GM21737 (cell line): ENCODE results near the gene B9D2.

Experiments
- ATAC-seq: cut with Tn5 transposase; IDR thresholded peaks from one replicate; pipeline ENCODE4 v1.9.1; 2021; ENCODE audit warnings: mild to moderate bottlenecking, moderate library complexity; ENCODE audit not compliant: unreplicated experiment

The B9D2 gene

DNA sequence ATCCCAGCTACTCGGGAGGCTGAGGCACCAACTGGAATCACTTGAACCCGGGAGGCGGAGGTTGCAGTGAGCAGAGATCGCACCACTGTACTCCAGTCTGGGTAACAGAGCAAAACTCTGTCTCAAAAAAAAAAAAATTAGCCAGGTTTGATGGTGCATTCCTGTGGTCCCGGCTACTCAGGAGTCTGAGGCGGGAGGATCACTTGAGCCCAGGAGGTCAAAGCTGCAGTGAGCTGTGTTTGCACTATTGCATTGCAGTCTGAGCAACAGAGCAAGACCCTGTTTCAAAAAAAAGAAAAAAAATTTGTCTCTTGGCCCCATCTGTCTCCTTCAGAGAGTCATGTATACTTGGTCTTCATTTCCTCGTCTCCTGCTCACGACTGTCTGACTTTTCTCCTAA lies 52.3 kb downstream of the B9D2 start:
- no peak for ATAC-seq

DNA sequence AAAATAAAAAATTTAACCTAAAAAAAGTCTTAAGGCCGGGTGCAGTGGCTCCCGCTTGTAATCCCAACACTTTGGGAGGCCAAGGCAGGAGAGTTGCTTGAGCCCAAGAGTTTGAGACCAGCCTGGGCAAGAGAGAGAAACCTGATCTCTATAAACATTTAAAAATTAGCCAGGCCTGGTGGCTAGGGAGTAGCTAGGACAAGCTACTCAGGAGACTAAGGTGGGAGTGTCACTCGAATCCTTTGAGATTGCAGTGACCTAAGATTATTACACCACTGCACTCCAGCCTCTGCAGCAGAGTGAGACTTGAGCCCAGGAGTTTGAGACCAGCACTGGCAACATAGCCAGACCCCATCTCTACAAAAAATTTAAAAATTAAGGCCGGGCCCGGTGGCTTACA lies 52.9 kb downstream of the B9D2 start:
- ATAC-seq = no peak

DNA sequence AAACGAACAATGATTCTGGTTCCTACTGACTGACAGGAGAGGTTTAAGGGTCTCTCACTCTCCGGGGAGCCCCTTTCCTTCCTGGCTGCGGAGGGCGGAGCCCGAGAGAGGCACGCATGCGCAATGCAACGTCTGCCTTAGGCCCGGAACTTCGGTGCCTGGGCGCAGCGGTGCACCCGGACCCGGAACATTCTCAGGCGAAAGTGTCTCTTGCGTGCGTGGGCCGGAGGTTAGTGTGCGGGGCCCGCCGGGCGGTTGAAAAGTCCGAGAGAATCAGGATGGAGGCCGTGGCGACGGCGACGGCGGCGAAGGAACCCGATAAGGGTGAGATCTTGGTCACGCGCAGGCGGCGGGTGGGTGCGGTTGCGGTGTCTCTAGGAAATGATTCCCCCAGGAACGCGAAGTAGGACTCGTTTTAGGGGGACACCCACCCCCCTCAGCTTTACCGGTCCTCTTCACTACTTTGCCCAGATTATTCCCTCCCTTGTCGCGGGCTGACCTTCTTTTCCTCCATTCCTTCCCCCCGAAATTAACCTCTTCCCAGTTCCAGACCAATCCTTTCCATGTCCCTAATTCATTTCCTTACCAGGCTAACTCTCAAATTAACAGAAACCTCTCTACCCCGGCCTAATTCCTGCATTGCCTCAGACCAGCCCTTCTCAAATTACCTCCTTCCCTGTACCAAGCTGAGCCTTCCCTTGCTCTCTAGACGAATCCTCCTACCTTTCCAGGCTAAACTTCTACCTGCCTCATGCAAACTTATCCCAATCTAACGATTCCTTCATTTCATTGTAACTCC lies 53.7 kb downstream of the B9D2 start, which contains the start of gene CCDC97:
Gene CCDC97 (plus strand): TSS at position 140 of the 799 bp plus-strand sequence. CDS start 139 bp downstream, at position 279.
- peak; percentile 58 for ATAC-seq

DNA sequence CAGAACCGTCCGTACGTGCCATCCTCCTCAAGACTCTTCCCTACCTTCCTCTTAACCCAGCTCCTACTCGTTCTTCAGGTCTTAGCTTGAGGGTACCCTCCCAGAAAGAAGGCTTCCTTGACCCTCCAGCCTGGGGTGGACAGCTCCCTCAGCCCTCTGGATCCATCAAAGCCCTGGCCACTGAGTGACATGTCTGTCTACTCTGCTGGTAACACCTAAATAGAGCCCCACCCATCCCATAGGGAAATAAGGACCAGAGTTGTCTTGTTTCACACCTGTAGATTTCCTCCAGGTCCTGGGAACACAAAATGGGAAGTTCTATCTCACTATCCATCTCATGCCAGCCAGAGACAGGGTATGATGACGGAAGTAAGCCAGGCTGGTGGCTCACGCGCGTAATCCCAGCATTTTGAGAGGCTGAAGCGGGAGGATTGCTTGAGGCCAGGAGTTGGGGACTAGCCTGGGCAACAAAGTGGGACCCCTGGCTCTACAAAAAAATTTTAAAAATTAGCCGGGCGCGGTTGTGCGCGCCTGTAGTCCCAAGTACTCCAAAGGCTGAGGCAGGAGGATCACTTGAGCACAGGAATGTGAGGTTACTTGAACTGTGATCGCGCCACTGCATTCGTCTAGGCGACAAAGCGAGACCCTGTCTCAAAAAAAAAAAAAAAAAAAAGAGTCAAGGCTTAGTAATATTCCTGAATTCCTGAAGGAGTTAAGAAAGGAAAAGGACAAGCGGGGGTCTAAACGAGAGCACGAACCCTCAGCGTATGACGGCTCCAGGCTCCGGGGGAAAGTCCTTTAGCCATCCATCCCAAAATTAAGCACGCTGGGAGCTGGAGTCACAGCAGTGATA lies 54.5 kb downstream of the B9D2 start:
- no peak for ATAC-seq

DNA sequence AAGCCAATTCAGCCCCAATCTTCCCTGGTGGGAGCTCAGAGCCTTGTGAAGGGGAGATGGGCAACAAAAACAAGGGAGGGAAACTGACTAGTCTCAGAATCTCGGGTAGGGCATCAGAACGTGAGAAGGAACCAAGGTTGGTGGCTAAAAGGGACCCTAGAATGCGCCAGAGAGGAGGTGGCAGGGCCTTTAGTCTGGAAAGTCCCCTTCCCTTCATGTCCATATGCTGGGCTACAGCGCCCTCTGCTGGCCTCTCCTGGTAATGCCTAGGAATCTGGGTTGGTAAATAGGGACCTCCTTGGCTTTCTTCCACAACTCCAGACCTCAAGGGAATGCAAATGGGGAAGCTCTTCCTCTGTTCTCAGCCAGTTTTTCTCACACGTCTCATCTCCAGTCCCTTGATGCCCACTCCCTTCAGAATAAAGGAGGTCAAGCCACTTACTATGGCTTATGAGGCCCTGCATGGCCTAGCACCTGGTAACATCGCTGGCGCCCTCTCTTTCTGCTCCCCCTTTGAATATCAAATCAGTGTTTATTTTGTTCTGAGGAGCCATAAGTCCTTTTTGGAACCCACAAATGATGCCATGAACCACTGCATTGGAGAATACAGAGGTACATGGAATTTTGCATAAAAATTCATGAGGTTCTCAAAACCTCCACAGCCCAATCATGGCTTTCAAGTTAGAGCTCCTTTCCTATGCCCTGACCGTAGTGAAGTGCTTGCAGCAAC lies 55.3 kb downstream of the B9D2 start:
- no peak for ATAC-seq

DNA sequence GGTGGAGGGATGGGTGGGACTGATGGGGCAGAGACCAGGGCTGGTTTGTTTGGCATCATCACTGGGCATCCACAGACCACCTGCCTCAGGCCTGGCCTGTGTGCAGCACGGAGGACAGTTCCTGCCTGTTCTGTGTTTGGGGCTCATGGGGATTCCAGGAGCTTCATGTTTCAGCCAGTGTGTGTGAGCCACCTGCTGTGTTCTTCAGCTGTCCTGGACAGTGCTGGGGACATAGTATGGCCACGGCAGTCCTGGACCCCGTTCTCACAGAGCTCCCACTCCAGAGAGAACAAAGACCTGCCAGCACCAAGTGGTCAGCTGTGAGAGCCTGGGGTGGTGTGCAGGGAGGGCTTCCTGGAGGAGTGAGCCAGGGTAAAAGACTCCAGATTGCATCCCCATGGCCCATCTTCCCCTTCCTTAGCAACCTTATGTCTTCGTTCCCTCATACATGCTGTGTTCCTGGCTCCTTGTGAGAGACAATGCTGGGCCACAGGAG lies 55.9 kb downstream of the B9D2 start:
- ATAC-seq = no peak

DNA sequence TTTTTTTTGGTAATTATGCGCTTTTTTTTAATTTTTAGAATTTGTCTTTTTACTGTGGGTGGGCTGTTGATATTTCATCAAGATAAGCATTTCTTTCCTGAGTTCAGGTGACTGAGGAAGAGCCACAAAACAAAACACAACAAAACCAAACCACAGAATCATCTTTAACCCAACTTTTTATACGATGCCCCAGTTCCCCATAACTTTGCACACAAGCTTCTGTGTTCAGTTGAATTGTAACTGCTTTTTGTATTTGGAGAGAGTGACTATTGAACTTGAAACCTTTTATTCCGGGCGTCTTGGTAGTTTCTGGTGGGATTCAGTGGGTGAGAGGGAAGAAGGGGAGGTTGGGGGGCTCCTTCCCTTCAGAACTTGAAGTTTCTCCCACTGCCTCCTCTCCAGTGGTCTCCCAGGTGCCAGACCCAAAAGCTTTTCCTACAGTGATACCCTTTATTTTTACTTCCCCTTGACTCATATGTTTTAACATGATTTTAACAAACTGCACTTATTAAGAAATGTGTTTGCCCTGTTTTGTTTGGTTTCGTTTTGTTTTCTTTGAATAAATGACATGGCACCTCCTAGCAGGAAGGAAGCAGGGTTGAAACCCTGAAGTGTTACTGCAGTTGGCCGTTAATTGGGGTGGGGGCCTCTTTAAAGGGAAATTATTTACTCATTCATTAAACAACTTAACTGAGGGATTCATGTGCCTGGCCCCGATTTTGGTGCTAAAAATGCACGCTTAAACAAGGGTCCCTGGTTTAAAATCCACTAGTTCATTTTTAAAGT lies 56.7 kb downstream of the B9D2 start:
- ATAC-seq = no peak

DNA sequence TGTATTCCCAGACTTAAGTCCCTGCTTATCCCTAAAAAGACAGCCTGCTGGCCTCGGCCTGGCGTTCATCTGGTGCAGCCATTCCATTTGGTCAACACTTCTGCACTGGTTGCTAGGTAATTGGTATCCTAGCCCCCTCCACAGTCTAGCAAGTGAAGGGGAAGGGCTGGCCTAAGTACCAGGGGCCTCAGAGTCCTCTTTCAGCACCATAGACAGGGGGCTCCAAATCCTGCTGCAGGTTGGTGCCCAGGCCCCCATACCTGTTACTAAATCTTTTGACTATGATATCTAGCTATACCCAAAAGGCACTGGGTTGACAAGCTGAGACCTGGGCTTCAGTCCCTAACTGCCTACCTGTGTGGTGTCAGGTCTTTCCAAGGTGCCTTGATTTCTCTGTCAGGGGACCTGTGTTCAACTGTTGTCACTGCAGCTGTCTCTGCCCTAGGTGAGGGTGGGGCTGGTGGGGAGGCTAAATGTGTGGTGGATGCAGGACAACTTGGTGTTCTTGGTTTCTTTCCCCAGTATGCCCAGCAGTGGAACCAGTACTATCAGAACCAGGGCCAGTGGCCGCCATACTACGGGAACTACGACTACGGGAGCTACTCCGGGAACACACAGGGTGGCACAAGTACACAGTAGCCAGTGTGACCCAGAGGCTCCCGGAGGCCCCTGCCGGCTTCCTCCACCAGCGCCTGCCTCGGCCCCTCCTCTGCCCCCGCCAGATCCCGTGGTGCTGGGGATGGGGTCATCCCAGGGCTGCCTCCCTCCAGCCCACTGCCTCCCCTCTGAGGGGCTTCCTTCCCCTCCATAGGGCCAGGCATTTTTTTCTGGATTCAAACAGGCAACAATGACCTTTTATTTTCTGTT lies 57.8 kb downstream of the B9D2 start:
- ATAC-seq = no peak

DNA sequence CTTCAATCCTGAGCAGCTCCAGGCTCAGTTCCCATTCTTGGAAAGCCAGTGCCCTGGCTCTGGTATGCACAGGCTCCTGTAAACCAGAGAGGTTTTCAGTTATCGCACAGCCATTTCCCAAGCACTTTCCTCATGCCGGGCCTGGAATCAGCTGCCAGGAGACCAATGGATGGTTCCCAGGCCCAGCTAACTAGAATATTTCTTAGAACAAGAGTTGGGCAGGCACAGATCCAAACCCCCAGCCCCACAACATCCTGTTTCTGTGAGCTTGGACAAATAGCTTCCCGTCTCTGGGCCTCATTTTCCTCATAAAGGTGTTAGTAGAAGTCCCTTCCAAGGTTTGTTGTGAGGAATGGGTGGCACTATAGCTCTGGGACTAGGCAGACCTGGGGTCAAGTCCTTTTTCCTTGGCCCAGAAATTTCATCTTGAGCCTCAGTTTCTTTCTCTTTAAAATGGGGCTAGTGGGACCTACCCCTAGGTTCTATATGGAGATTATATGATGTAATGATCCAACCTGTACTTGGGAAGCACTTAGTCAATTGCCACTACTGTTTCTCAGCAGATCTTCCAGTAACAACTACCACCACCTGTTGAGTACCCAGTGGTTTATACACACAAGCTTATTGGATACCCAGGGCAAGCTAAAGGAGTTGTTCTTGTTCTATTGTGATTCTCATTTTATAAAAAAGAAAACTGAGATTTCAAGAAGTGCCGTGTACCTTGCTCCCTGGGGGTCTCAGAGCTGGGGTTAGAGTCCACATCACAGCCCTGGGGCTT lies 59.1 kb downstream of the B9D2 start:
- no peak for ATAC-seq
